Body of pancreas (tissue), 4 donors: Measurements from ENCODE around the gene RBM20.

Experiments
- CTCF ChIP-seq, 7 experiments: fragments of 450-650 bp in 4 of 7; fragments of 200-600 bp in 3 of 7; sonication (generic) in 3 of 7; IDR thresholded peaks; one replicate each; pipeline ENCODE4 v1.5.1; 2016 to 2019; ENCODE audit warnings: antibody characterized with exemption in 7 of 7
- POLR2A ChIP-seq, 3 donors: fragments of 450-650 bp; IDR thresholded peaks; one replicate each; pipeline ENCODE4 v1.6.1; 2016; ENCODE audit warnings: antibody characterized with exemption in 3 of 3, mild to moderate bottlenecking in 2 of 3

DNA sequence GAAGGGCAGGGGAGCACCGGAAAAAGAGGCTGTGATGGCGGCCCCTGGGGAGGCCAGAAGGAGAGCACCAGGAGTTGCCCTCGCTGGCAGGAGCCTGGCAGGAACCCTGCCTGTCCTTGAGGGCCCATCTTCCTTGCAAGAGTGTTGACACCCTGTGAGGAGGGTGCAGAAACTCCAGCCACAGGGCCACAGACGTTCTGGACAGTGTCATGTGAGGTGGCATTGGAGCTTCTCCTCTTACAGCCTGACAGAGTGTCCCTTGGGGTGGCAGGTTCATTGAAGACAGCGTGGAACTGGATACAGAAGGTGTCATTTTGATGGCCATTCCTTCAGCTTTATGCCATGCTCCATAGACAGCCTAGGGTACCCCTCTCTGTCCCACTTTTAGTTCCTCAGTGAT, 54.2 kb downstream of the RBM20 start:
- TF ChIP-seq CTCF (IDR thresholded peaks at IDR 0.05) (no peak), POLR2A (IDR thresholded peaks at IDR 0.05) (no peak)
